HepG2 (cell line): ENCODE data around the gene GNG2. TPM values are rescaled to one million over a fixed set of nuclear protein-coding genes. Genes with fewer than 3 reads are reported as not detected.

Experiments used
- ATAC-seq: fragments of 200-7000 bp; cut with Tn5 transposase; 3 replicates; pipeline ENCODE4 v1.9.1; 2020; ENCODE audit warnings: mild to moderate bottlenecking, moderate library complexity
- BruUV-seq: library from RNA; stranded (reverse); fragments of 400-500 nt; replicated peaks from 2 replicates; lab custom pipeline; 2021; lab: Mats Ljungman, UMichigan
- CTCF ChIA-PET: fragments of 300-600 bp; formaldehyde crosslinking; extraction: SDS; loops from one replicate; lab custom pipeline; 2021; ENCODE audit warnings: low total read pairs, inconsistent platforms, low intra/inter-chr PET ratio; lab: Yijun Ruan, JAX
- POLR2A ChIA-PET: fragments of 350-600 bp; sonication (Branson Sonifier 250); formaldehyde crosslinking; loops from one replicate; lab custom pipeline; 2020; ENCODE audit warnings: antibody characterized with exemption, inconsistent platforms; lab: Yijun Ruan, JAX
- DNase-seq: peaks from one replicate; pipeline ENCODE4 v3.0.0-alpha.2; 2015; ENCODE audit warnings: low spot score
- FAIRE-seq: peaks from 3 replicates; lab custom pipeline; 2011; peaks lifted over from hg19 to GRCh38; lab: Jason Lieb, UNC
- H2AFZ ChIP-seq: one replicate; pipeline ENCODE4 v1.6.1; 2011; ENCODE audit warnings: low read length, inconsistent platforms
- H3K27ac ChIP-seq: fragments of 300-600 bp; 3 replicates; pipeline ENCODE4 v1.8.0; 2011; ENCODE audit warnings: mixed run types, mild to moderate bottlenecking, mixed read lengths, low read length, inconsistent platforms; ENCODE audit not compliant: insufficient read depth; ENCODE audit errors: extremely low read length
- H3K27me3 ChIP-seq, 2 experiments: fragments of 200-600 bp in 1 of 2; 2 replicates in 1 of 2; 3 replicates in 1 of 2; pipeline versions ENCODE4 v1.6.0 to v1.8.0; 2011; ENCODE audit warnings: low read length in 2 of 2, mild to moderate bottlenecking in 2 of 2, moderate library complexity in 2 of 2, inconsistent platforms in 1 of 2; ENCODE audit not compliant: insufficient read depth in 2 of 2, control insufficient read depth in 1 of 2
- H3K36me3 ChIP-seq, 2 experiments: fragments of 200-600 bp in 1 of 2; replicated peaks in 1 of 2; 2 replicates in 1 of 2; 3 replicates in 1 of 2; pipeline versions ENCODE4 v1.5.1 to v1.8.0; 2011; ENCODE audit warnings: low read length in 2 of 2, inconsistent platforms in 1 of 2; ENCODE audit not compliant: insufficient read depth in 2 of 2, control insufficient read depth in 1 of 2
- H3K4me1 ChIP-seq: 2 replicates; pipeline ENCODE4 v1.5.1; 2012; ENCODE audit warnings: low read length, inconsistent platforms; ENCODE audit not compliant: insufficient read depth
- H3K4me2 ChIP-seq: 2 replicates; pipeline ENCODE4 v1.6.0; 2011; ENCODE audit warnings: low read depth, low read length, inconsistent platforms
- H3K4me3 ChIP-seq, 3 experiments: fragments of 200-600 bp in 1 of 3; sonication (generic), shearing (Covaris generic) in 1 of 3; replicated peaks in 1 of 3; 2 replicates each; pipeline ENCODE4 v1.5.1; 2011 to 2016; ENCODE audit warnings: low read length in 3 of 3, inconsistent platforms in 2 of 3, low read depth in 2 of 3, mild to moderate bottlenecking in 2 of 3, control low read depth in 1 of 3, mixed read lengths in 1 of 3; ENCODE audit not compliant: insufficient read depth in 1 of 3
- H3K79me2 ChIP-seq: one replicate; pipeline ENCODE4 v1.6.1; 2011; ENCODE audit warnings: low read length, inconsistent platforms; ENCODE audit not compliant: insufficient read depth
- H3K9ac ChIP-seq: 2 replicates; pipeline ENCODE4 v1.6.0; 2011; ENCODE audit warnings: mild to moderate bottlenecking, low read depth, low read length, inconsistent platforms; ENCODE audit not compliant: insufficient read depth
- H3K9me3 ChIP-seq: 2 replicates; pipeline ENCODE4 v1.5.1; 2012; ENCODE audit warnings: mild to moderate bottlenecking, low read length
- H4K20me1 ChIP-seq: 2 replicates; pipeline ENCODE4 v1.6.0; 2011; ENCODE audit warnings: inconsistent platforms, mild to moderate bottlenecking, low read length, moderate library complexity; ENCODE audit not compliant: insufficient read depth
- LCORL ChIP-seq, 2 experiments: fragments of 450-650 bp in 1 of 2; sonication (generic) in 1 of 2; formaldehyde crosslinking in 1 of 2; IDR thresholded peaks; 2 replicates each; pipeline versions ENCODE4 v1.5.0 to v1.6.1; 2017 to 2020; ENCODE audit warnings: antibody characterized with exemption in 1 of 2, missing genetic modification reagents in 1 of 2
- LRRFIP1 ChIP-seq: sonication (generic); formaldehyde crosslinking; conservative IDR thresholded peaks from 2 replicates; pipeline ENCODE4 v1.4.0; 2020; ENCODE audit warnings: missing genetic modification reagents
- POLR2G ChIP-seq: fragments of 200-400 bp; formaldehyde crosslinking; IDR thresholded peaks from 2 replicates; pipeline ENCODE4 v1.6.1; 2018; ENCODE audit warnings: mild to moderate bottlenecking, low read depth, low read length, moderate library complexity
- RXRA ChIP-seq: sonication (generic); formaldehyde crosslinking; IDR thresholded peaks from 2 replicates; pipeline ENCODE4 v1.5.1; 2020; ENCODE audit warnings: missing genetic modification reagents
- U2AF2 ChIP-seq: fragments of 200-400 bp; formaldehyde crosslinking; IDR thresholded peaks from 2 replicates; pipeline ENCODE4 v1.6.1; 2017; ENCODE audit warnings: low read depth, mild to moderate bottlenecking, low read length
- ZBTB39 ChIP-seq: sonication (generic); formaldehyde crosslinking; IDR thresholded peaks from 2 replicates; pipeline ENCODE4 v1.5.0; 2020; ENCODE audit warnings: missing genetic modification reagents
- ZNF343 ChIP-seq: sonication (generic); formaldehyde crosslinking; IDR thresholded peaks from 2 replicates; pipeline ENCODE4 v1.4.0; 2020; ENCODE audit warnings: mild to moderate bottlenecking, missing genetic modification reagents
- WGBS: methylation state at CpG from one replicate; pipeline ENCODE4 v1.1.6; 2017; ENCODE audit warnings: low lambda C conversion rate; 5-methylcytosine and 5-hydroxymethylcytosine counted together
- in situ Hi-C: cut with HindIII; loops from 2 replicates; pipeline ENCODE4 v1.10.0; 2017; ENCODE audit warnings: low pct_unique_long_range_greater_than_20kb; ENCODE audit not compliant: extremely low pct_ligation_motif_present
- intact Hi-C: fragments of 100-400 bp; cut with micrococcal nuclease; formaldehyde crosslinking; loops from one replicate; pipeline ENCODE4 v1.10.0; 2022; ENCODE audit not compliant: unreplicated experiment
- polyA plus RNA-seq, 8 experiments: library from polyadenylated mRNA; depleted of rRNA in 3 of 8; stranded (reverse) in 7 of 8; unstranded in 1 of 8; fragments of >200 nt; fragmentation: Illumina TruSeq in 4 of 8; extraction: Trizol in 4 of 8; gene quantifications; 2 replicates each; pipeline versions ENCODE4 v1.2.1 to v1.2.3, GENCODE V29; 2011 to 2016; ENCODE audit warnings: low read depth in 4 of 8, missing spikeins in 1 of 8, mixed read lengths in 1 of 8; ENCODE audit not compliant: insufficient read depth in 1 of 8
- total RNA-seq, 5 experiments: library from RNA; depleted of rRNA; stranded (reverse); fragments of >200 nt; fragmentation: Illumina TruSeq; extraction: Trizol; gene quantifications; 2 replicates each; pipeline ENCODE4 v1.2.3, GENCODE V29; 2016; ENCODE audit warnings: low read depth in 1 of 5
- TF ChIP-seq, protein P1 (sequence below): sonication (generic); formaldehyde crosslinking; IDR thresholded peaks from 2 replicates; pipeline ENCODE4 v1.8.1; 2023; ENCODE audit warnings: mild to moderate bottlenecking, moderate library complexity, missing genetic modification reagents
- TF ChIP-seq, protein P2 (sequence below): IDR thresholded peaks from 2 replicates; pipeline ENCODE4 v1.6.1; 2016; ENCODE audit warnings: missing genetic modification reagents, missing compliant biosample characterization

The GNG2 gene
- total and polyA plus RNA-seq, 2 of the 13 experiments (the other 11 are each of a cell fraction or from before 2014, with no cell fraction given) = not detected

GRCh38 chr14:51860825-51861499 is 550 bp downstream of the GNG2 start:
- in situ Hi-C loops = no loop called here
- no peaks in the 10 kb centered on the region for H3K4me1 ChIP-seq
- no peak for TF ChIP-seq LCORL (IDR thresholded peaks at IDR 0.05)
- TF ChIP-seq LCORL (CRISPR knock-in tag; IDR thresholded peaks at IDR 0.05) = no peak
- TF ChIP-seq RXRA (CRISPR knock-in tag) = no peak
- BruUV-seq = no TSS peak
- ATAC-seq (no peak), FAIRE-seq (no peak), DNase-seq (no peak)
- no peak overlapping the region for H2AFZ ChIP-seq
- no peaks in the 10 kb centered on the region for H3K79me2 ChIP-seq
- no peaks in the 10 kb centered on the region for H3K36me3 ChIP-seq
- intact Hi-C loops = no loop called here
- POLR2A ChIA-PET = no interaction called here
- CTCF ChIA-PET = no interaction called here
- no peak overlapping the region for H3K4me2 ChIP-seq
- H3K4me3 ChIP-seq = no peak overlapping the region
- peaks cover 0 to 23% of the 10 kb centered on the region in 2 experiments; a peak in 2 of 5 replicates for H3K27me3 ChIP-seq
- H4K20me1 ChIP-seq = no peaks in the 10 kb centered on the region
- H3K9ac ChIP-seq = no peak overlapping the region
- WGBS = 29% methylated on average over 12 of the region's 12 CpGs
- H3K27ac ChIP-seq = no peak overlapping the region
- no peaks in the 10 kb centered on the region for H3K9me3 ChIP-seq

GRCh38 chr14:51862176-51862796 is 1.9 kb downstream of the GNG2 start:
- CTCF ChIA-PET = no interaction called here
- Histone ChIP-seq H3K4me2 (no peak overlapping the region), H3K4me3 (no peak overlapping the region), H3K9me3 (no peaks in the 10 kb centered on the region), H4K20me1 (no peaks in the 10 kb centered on the region), H3K27ac (no peak overlapping the region), H3K79me2 (no peaks in the 10 kb centered on the region), H3K36me3 (no peaks in the 10 kb centered on the region), H2AFZ (no peak overlapping the region), H3K27me3 (peaks cover 0 to 23% of the 10 kb centered on the region in 2 experiments; a peak in 2 of 5 replicates), H3K9ac (no peak overlapping the region), H3K4me1 (no peaks in the 10 kb centered on the region)
- no peak for ATAC-seq
- POLR2A ChIA-PET = interaction anchor here (0.6 kb wide), 1 partner anchor 18 kb away, joined by 5 read pairs; no protein-coding TSS in a partner anchor
- under 1% methylated on average over 5 of the region's 5 CpGs for WGBS
- no TSS peak for BruUV-seq
- intact Hi-C loops = no loop called here
- in situ Hi-C loops = no loop called here
- no peak for FAIRE-seq
- TF ChIP-seq POLR2G (no peak), ZNF343 (CRISPR knock-in tag) (no peak), LRRFIP1 (CRISPR knock-in tag) (no peak), U2AF2 (no peak), ZBTB39 (CRISPR knock-in tag) (no peak)
- TF ChIP-seq, protein P1, sequence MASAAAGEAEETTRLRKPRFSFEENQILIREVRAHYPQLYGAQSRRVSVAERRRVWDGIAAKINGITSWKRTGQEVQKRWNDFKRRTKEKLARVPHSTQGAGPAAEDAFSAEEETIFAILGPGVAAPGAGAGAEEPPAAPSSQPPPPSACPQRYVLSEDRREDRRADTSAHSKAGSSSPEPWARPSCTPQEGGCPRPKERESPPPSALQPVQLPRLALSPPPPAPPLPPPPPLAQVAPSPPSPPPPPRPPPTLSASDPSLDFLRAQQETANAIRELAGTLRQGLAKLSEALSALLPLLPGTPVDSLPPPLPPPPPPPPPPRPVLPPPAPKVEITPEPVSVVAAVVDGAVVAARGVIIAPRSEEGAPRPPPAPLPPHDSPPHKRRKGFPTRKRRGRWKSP (CRISPR knock-in tag) = no peak
- TF ChIP-seq, protein P2, sequence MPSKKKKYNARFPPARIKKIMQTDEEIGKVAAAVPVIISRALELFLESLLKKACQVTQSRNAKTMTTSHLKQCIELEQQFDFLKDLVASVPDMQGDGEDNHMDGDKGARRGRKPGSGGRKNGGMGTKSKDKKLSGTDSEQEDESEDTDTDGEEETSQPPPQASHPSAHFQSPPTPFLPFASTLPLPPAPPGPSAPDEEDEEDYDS (CRISPR knock-in tag) = no peak
- DNase-seq = no peak
